Measurements from ENCODE around the gene MFGE8.

MFGE8 gene

GRCh38 chr15:88917760-88918159, 4.6 kb upstream of the MFGE8 start:
- DNase-seq = no peak

DNA sequence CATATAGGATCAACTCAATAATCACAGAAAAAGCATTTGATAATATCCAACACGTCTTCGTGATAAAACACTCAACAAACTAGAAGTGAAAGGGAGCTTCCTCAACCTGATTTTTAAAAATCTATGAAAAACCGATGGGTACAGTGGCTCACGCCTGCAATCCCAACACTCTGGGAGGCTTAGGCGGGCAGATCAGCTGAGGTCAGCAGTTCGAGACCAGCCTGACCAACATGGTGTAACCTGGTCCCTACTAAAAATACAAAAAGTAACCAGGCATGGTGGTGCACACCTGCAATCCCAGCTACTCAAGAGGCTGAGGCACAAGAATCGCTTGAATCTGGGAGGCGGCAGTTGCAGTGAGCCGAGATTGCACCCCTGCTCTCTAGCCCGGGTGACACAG, 2.2 kb upstream of the MFGE8 start:
- DNase-seq = no peak

GRCh38 chr15:88913850-88914169, 631 bp upstream of the MFGE8 start:
- no peak for DNase-seq

GRCh38 chr15:88912500-88912921, 668 bp downstream of the MFGE8 start:
- DNase-seq = no peak

DNA sequence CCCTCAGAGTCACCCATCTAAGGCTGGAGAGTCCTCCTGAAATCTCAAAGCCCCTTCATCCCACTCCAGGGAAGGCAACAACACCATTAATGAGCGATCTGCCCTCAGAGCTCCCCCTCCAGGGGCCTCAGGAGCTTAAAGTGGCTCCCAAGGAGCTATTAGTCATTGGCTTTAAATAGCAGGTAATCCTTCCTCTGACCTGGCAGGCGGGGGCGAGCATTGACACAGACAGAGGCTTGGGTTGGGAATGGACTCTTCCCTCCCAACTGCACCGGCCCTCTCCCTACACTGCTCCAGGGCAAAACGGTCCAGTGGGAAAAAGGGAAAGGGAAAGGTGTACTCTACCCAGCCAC, 1.4 kb downstream of the MFGE8 start:
- DNase-seq = no peak

DNA sequence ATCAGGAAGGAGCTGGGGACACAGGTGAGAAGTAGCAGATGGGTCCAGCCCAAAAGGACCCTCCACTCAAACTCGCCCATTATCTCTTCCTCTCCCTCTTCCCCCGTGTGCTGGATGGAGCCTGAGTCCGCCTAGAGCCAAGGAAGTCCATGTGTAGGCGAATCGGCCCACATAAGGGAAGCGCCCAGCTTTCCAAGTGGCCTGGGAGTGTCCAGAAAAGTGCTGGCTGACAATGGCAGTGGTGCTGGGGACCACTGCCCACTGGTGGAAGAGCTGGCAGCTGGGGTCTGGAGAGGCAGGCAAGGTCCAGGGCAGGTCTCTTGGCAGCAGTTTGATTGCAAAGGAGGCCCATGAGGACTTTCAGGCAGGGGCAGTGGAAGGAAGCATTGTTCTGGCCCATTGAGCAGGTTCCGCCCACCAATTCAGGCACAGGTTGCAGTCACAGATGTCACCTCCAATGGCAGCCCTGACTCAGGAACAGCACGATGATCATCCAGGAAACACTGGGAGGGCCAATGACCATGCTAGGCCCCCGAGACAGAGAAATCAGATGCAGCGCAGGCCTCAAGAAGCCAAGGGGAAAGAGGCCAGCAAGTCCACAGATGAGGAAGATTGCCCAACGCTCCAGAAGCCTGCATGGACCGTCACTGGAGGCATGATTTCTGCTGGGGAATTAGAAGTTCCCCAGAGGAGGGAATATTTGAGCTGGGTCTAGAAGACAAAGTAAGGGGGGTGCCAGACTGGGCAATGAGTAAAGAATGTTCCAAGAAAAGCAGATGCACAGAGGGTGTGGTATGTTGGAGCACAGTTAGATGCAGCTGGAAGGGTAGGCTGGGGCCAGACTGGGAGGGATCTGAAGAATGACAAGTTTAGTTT, 3.0 kb downstream of the MFGE8 start:
- DNase-seq = no peak

DNA sequence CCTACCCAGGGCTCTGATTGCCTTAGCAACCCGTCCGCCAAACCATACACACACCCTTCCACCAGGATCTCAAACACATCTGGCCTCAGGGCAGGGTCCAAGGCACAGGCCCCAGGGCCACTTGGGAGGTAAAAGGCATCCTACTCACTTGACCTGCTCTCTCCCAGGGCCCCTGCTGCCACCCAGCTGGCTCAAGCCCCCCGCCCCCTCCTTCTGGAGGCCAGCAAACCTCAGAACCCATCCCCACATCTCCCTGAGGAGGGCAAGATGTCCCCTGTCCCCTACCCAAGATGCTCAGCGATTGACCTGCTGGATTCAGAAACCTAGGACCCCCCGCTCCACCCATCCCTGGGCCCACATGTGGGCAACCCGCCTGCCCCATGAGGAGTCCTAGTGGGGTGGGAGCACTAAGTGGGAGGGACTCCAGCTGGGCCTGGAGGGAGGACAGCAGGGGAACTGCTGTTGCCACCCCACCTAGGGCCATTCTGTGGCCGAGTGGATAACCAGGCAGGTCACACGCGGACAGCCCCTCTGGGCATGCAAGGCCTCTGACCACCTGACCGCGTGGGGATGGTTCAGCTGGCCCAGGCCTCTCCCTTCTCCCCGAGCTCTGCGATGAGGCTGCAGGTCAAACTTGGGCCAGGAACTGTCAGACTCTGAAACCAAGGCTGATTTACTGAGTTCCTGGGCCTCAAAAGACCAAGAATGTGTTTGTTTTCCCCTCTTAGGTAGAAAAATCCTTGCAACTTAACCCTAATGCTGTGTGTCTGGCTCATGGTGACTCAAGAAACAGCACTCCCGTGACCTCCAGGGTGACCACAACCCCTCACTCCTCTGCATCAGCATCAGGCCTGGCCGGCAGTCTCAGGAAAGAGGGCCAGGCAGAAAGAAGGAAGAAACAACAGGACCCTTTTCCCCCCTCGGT, 4.2 kb downstream of the MFGE8 start:
- no peak for DNase-seq

- DNase-seq = no peak
Measured at GRCh38 chr15:88908123-88908522, 5.1 kb downstream of the MFGE8 start.

- DNase-seq = no peak
Measured at GRCh38 chr15:88907111-88907510, 6.1 kb downstream of the MFGE8 start.

DNA sequence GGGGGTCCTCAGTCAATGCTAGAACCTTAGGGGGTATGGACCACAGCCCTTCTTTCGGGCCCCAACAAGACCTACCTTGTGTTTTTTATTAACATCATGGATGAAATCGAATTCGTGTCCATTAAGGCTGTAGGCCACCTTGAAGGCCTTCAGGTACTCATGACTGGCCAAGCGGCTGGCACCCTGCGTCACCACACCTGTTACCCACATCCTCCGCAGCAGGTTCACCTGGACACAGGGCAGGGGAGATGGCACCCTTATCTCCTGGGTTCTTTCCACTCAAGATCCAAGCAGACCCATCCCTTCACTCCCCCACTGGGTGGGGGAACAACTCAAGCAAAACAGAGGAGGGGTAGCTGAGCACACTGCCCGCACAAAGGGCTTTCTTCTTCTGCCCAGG, 6.6 kb downstream of the MFGE8 start:
- no peak for DNase-seq

- DNase-seq = no peak
Measured at GRCh38 chr15:88906130-88906529, 7.0 kb downstream of the MFGE8 start.

- no peak for DNase-seq
Measured at GRCh38 chr15:88905576-88905975, 7.6 kb downstream of the MFGE8 start.

- peak; percentile 94 for DNase-seq
Measured at GRCh38 chr15:88904624-88905327, 8.4 kb downstream of the MFGE8 start.

DNA sequence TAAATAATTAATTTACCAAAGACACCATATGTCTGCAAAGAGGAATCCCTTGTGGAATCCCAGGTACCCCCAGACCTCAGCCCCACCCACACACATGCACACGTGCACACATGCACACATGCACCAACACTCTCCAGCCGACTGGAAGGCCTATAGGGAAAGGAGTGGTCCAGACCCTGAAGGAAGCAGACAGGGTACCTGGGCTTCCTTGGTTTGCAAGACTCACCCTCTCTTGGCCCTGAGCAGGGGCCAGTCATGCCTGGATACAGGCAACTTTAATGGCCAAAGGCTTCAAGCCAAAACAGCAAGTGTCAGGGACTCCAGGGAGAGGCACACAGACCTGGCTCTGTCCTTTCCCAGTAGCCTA, 8.9 kb downstream of the MFGE8 start:
- DNase-seq = no peak

DNA sequence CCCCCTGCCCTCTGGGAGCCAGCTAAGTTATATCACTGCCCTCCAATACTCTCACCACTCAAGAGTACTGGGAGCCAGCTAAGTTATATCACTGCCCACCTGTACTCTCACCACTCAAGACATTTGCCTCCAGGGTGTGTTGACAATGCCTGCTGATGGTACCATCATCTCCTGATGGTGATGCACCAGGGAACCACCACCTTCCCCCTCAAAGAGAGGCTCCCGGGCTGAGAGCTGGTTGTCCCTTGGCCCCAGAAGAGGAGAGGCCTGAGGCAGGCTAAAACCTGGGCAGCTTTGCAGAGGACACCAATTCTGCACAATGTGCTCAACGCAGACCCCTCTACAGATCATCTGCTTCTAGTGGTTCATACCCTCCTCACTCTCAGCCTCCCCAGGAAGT, 10.3 kb downstream of the MFGE8 start:
- DNase-seq = no peak

GRCh38 chr15:88902221-88902835, 10.9 kb downstream of the MFGE8 start:
- no peak for DNase-seq

GRCh38 chr15:88901508-88902220, 11.5 kb downstream of the MFGE8 start:
- no peak for DNase-seq

GRCh38 chr15:88900982-88901418, 12.2 kb downstream of the MFGE8 start:
- no peak for DNase-seq

DNA sequence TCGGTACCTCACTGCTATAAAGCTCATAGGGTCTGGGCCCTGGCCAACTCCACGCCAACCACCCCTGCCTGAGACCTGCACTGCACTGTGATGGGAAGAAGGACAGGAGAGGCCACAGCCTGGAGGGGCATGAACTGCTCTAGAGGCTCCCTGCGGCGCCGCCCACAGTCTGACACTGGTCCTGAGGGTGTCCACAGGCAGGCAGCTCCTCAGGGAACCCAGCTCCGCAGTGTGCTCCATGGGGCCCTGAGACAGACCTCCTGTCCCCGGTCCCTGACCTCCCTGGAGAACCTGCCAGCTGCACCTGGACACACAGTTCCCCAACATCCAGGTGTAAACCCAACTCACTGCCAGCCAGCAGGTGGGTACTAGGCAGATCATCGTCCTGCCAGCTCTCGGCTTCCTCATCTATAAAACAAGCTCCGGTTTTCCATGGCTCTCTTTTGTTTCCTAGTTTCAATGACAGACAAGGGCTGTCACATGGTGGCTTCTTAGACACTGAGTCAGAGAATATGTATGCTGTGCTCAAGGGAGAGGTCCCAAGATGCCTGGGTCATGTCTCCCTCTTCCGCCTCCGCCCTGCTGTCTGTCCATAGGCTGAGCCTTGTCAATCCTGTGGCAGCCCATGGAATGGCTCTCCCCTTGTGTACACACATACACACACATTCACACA, 12.7 kb downstream of the MFGE8 start:
- no peak for DNase-seq

DNA sequence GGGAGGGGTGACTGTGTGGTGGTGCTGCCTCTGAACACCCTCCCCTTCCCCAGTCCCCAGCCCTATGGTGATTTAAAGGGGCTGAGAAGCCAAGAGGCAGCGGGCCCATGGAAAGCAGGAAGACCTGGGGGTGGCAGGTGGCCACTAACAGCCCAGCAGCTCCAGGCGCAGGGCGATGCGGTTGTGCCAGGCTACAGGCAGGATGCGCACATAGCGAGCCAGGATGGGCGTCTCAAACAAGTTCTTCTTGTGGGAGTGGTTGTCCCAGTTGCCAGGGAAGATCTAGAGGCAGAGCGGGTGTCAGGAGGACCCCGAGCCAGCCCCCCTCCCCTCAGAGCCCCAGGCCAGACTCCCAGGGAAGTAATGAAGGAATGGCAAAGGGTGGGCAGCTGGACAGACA, 13.9 kb downstream of the MFGE8 start:
- no peak for DNase-seq

GRCh38 chr15:88898736-88899135, 14.4 kb downstream of the MFGE8 start:
- DNase-seq = no peak

Measured in activated CD4-positive, alpha-beta T cell treated with anti-CD3 and anti-CD28 coated beads for 48 hours (primary cell).